HG03066 (cell line): ENCODE data around the gene CST5.
"Not testable (repeated sequence)": the region's sequence is repeated elsewhere in the genome, so short reads cannot be mapped to it uniquely, and the experiment has no call there.

Source experiments
- ATAC-seq: cut with Tn5 transposase; IDR thresholded peaks from one replicate; pipeline ENCODE4 v1.9.1; 2021; ENCODE audit warnings: low read depth; ENCODE audit not compliant: unreplicated experiment

CST5 gene

DNA sequence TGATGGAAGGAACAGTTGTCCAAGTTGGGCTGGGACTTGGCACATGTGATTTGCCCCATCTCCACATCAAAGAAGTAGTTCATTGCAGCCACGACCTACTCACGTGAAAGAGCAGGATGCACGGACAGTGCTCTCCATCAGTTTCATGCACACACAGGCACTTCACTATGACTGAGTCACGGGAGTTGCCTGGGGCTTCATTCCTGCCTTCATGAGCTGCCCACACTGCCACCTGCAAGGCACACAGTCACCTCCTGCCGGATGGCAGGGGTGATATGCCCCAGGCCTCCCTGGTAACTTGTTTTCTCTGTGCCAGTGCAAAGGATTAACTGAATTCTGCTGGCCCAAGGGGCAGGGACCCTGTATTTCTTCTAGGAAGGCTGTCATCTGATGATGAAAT lies 22.8 kb downstream of the CST5 start:
- no peak for ATAC-seq

GRCh38 chr20:23856226-23856625 lies 23.3 kb downstream of the CST5 start:
- no peak for ATAC-seq

DNA sequence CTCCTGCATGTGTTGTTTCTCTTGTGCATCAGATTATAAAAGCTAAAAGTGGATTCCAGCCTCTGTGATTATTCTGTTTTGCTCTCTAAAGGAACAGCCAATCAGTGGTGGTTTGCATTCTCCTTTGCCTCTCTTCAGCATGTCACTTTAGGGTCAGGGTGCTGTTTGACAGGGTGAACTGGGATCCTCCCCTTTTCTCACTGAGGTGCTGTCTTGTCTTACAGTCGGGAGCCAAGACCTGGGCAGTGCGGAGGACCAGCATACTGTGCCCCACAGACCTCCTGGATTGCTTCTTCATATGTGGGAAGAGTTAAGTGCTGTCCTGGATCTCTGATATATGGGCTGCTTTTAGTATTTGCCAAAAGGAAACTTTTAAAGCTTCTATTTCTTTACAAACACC lies 37.9 kb downstream of the CST5 start:
- no peak for ATAC-seq

DNA sequence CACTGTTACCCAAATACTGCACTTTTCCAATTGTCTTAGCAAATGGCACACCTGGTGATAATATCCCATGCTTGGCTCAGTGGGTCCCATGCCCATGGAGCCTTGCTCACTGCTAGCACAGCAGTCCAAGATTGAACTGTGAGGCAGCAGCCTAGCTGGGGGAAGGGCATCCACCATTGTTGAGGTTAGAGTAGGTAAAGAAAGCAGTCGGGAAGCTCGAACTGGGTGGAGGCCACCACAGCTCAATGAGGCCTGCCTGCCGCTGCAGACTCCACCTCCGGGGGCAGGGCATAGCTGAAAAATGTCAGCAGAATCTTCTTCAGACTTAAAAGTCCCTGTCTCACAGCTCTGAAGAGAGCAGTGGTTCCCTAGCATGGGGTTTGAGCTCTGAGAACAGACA lies 43.8 kb downstream of the CST5 start:
- ATAC-seq, result no peak

GRCh38 chr20:23832775-23833513 lies 46.6 kb downstream of the CST5 start:
- ATAC-seq, result no peak

DNA sequence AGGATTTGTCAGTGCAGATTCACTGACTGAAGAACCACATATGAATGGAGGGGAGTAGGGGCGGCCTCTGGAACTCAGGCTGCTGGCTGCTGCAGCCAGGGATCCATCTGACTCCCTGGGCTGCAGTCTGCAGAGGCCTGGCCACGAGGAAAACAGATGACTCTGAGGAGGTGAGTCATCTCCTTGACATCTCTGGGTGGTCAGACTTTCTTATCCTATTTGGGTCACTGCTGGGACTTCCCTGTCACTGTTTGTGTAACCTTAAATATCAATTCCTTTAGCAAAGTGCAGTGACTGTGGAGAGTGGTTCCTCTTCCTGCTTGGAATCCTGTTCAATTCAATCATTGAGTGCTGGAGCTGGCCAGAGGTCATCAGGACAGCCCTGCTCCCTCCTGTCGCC lies 47.6 kb downstream of the CST5 start:
- not testable (repeated sequence) for ATAC-seq

DNA sequence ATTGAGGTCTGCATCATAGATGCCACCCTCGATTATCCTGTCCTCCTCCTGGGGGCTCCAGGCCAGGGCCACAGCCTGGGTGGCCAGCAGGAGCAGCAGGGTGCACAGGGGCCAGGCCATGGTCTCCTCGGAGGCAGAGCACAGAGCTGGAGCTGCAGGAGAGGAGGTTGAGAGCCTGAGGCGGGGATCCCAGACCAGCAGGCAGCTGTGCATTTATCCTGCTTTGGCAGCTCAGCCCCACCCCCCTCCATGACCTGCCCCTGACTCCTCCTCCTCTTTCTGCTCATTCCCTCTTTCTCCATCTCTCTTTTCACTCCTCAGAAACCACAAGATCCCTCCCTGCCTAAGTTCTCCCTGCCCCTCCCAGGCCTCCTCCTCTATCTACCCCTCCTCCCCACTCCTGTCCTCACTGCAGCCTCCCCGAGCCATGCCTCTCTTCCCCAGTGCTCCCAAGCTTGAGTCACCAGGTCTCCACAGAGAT lies 53.0 kb downstream of the CST5 start, which contains the start of gene CST2:
CST2 (minus strand) TSS at position 189 of the 481 bp plus-strand sequence; CDS start at position 120, 69 bp downstream.
- no peak for ATAC-seq
